HG03520 (cell line): Measurements from ENCODE around the gene NDUFB2.
"Not testable (repeated sequence)": the region's sequence is repeated elsewhere in the genome, so short reads cannot be mapped to it uniquely, and the experiment has no call there.

ENCODE experiments used
- ATAC-seq: cut with Tn5 transposase; IDR thresholded peaks from one replicate; pipeline ENCODE4 v1.9.1; 2021; ENCODE audit warnings: mild to moderate bottlenecking, moderate library complexity; ENCODE audit not compliant: unreplicated experiment

Gene NDUFB2

DNA sequence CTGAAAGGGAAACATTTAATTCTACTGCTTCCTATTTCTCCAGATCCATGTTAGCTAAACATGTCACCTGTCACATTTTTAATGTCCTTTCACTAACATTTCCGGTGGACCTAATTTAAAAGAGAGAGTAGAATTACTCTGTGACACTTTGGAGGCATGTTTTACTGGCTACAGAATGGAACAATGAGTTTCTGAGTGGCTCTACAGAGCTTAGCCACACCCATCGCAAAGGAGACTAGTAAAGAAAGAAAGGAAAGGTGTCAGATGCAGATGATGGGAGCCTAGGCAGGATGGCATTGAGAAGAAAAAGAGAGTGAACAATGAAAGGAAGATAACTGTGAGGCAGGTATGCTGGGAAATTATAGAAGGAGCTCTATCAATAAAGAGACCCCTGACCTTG lies 35.9 kb downstream of the NDUFB2 start:
- no peak for ATAC-seq

DNA sequence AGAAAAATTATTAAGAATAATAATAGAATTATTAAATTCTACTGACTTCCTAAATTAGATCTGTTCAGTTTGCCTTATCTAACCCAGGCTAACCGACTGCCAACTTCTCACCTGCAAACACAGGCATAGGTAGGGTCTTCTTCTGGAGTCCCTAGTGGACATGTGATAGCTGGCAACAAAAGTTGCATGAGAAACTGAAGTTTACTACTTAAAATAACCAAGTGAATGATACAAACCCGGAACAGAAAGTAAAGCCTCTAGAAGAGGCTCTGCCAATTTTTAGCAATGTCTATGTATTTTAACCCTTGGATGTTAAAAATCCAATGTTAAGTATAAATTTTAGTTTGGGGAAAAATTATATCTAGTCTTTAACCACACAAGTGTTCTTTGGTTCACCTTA lies 37.6 kb downstream of the NDUFB2 start:
- no peak for ATAC-seq

DNA sequence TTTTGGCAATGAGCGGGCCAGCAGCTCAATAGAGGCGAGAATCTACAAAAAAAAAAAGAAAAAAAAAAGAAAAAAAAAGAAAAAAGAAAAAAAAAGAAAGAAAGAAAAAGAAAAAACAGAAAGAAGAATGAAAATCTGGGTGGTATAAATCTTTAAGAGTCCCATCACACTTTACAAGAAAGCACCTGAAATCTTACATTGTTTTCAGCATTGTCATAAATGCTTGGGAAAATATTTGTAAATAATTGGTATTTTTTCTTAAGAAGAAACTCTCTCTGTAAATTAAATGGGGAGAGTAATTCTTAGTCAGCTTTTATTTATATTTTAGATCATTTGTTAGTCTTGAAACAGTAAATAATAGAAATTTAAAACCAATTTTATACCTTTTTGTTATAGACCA lies 38.2 kb downstream of the NDUFB2 start:
- ATAC-seq: no peak

DNA sequence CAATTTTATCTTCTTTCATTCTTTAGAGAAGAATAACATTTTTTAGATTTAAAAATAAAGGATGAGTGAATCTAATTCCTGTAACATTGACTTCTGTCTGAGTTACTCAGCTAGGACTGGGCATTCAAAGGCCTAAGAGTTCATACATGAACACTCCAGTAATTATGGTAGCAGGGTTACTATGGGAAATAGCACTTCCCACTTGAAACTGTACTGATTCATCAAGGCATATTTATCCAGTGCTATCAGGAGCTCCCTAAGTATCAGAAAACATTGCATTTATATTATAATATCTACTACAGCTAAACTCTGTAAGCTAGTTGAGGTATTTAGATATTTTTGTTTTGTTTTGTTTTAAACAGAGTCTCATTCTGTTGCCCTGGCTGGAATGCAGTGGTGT lies 41.8 kb downstream of the NDUFB2 start:
- no peak for ATAC-seq

DNA sequence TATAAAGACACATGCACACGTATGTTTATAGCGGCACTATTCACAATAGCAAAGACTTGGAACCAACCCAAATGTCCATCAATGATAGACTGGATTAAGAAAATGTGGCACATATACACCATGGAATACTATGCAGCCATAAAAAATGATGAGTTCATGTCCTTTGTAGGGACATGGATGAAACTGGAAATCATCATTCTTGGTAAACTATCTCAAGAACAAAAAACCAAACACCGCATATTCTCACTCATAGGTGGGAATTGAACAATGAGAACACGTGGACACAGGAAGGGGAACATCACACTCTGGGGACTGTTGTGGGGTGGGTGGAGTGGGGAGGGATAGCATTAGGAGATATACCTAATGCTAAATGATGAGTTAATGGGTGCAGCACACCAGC lies 46.7 kb downstream of the NDUFB2 start:
- ATAC-seq: not testable (repeated sequence)

DNA sequence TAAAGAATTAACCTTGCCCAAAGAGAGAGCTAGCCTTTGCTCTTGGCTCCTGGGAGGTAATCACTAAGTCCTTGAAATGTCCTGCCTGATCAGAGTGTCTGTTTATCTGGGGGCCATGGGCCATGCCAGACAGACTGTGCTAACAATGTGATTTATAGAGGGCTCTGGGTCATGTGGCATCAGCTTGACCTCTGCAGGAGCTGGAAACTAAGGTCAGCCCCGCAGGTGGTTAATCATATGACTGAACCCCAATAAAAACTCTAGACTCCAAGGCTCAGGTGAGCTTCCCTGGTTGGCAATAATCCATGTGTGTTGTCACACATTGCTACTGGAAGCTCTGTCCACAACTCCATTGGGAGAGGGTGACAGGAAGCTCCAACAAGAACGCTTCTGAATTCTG lies 47.5 kb downstream of the NDUFB2 start:
- no peak for ATAC-seq

DNA sequence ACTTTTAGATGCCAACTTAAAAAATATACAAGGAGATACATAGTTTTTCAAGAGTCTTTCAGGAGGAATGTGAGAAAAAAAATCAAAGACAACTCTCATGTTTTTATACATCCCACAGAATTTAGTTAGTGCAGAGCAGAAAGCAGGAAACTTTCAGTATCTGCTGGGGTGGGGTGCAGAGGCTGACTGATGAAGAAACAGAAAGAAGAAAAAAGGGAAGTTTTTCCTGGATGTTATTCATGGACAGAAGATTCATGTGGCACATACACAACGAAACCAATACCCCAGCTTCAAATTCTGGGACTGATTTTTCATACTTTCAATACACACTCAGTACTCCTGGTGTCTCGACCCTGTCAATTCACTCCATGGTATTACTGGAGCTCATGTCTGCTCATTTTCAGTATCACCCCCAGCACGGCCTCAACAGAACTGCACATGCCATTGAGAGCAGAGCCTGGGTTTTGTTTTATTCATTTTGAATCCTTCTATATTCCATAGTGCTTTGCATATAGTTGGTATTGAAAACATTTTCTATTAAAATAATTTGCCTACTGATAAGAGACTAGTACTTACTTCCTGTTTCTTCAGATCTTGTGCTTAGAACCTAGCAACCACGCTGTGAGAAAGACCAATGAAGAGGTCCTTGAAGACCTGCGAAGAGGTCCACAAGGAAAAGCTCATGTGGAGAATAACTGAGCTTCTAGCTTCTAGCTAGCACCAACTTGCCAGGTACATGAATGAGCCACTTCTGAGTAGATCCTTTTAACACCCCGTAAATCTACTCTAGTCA lies 49.0 kb downstream of the NDUFB2 start:
- no peak for ATAC-seq

DNA sequence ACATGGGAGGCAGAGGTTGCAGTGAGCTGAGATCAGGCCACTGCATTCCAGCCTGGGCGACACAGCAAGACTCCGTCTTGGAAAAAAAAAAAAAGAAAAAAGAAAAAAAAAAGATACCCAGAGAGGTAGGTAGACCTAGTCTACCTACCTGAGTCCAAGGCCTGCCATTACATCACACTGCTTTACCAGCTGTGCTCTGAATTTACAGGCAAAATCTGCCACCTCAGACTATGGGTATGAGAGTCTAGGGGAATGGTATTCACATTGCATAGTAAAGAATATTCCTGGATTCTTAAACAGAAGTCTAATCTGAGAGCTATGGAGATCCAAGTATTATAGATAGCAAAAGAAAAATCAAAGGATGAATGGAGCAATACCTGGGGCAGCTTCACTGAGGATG lies 50.2 kb downstream of the NDUFB2 start:
- ATAC-seq: no peak

DNA sequence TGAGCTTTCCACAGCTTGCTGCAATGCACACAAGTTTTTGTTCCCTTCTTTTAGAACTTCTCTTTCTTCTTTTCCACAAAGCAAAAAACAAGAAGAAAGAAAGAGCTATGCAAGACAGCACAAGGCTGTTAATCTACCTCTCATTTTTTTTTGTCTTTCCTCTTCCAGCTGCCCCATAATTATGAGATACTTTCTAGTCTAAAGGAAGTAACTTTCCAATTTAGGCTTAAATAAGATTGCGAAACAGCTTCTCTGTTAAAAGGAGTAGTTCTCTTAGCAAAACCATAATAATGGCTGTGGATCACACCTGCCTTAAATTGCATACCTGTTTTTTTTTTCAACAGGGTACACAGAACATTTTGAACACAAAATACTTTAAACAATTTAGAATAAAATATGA lies 56.0 kb downstream of the NDUFB2 start:
- no peak for ATAC-seq

DNA sequence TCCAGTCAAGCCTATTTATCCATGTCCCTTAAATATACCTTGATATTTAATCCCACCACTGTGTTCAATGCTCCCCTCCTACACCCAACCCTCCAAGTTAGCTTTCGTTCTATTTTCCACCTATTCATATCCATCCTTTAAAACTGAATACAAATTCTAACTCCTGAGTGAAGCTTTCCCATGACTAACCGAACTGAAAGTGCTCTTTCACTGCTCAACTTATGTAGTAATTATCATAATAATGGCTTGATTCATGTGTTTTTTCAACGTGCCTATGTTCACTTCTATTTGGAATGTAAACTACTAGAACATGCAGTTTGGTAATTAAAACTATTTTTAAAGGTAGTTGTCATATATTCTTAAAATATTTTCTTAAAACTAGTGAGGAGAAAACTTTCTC lies 58.0 kb downstream of the NDUFB2 start:
- no peak for ATAC-seq
